Keratinocyte (primary cell): ENCODE results near the gene UBXN6. TPM values are rescaled to one million over a fixed set of nuclear protein-coding genes. Genes with fewer than 3 reads are reported as not detected.

Source experiments
- DNase-seq: peaks from one replicate; pipeline ENCODE4 v3.0.0-alpha.2; 2011; ENCODE audit warnings: low read depth, missing footprints, low spot score
- FAIRE-seq: peaks from 2 replicates; lab custom pipeline; 2011; peaks lifted over from hg19 to GRCh38; lab: Jason Lieb, UNC
- H2AFZ ChIP-seq: 2 replicates; pipeline ENCODE4 v1.6.0; 2012; ENCODE audit warnings: low read length, control low read depth, inconsistent platforms; ENCODE audit not compliant: control insufficient read depth
- H3K27ac ChIP-seq: 2 replicates; pipeline ENCODE4 v1.5.1; 2011; ENCODE audit warnings: low read length; ENCODE audit not compliant: control insufficient read depth, insufficient read depth
- H3K27me3 ChIP-seq: 3 replicates; pipeline ENCODE4 v1.6.0; 2011; ENCODE audit warnings: low read length; ENCODE audit not compliant: control insufficient read depth, insufficient read depth; ENCODE audit errors: extremely low read depth
- H3K36me3 ChIP-seq, 2 experiments: 2 replicates in 1 of 2; 3 replicates in 1 of 2; pipeline ENCODE4 v1.5.1; 2011; ENCODE audit warnings: low read length in 2 of 2, mild to moderate bottlenecking in 1 of 2; ENCODE audit not compliant: control insufficient read depth in 2 of 2, insufficient read depth in 2 of 2; ENCODE audit errors: extremely low read depth in 1 of 2
- H3K4me1 ChIP-seq: 3 replicates; pipeline ENCODE4 v1.5.1; 2011; ENCODE audit warnings: low read length; ENCODE audit not compliant: control insufficient read depth, insufficient read depth; ENCODE audit errors: extremely low read depth
- H3K4me2 ChIP-seq: 3 replicates; pipeline ENCODE4 v1.6.0; 2011; ENCODE audit warnings: low read depth, low read length; ENCODE audit not compliant: control insufficient read depth, insufficient read depth; ENCODE audit errors: extremely low read depth
- H3K4me3 ChIP-seq, 3 experiments: fragments of 200-600 bp in 1 of 3; sonication (generic) in 1 of 3; 2 replicates in 2 of 3; 3 replicates in 1 of 3; pipeline ENCODE4 v1.5.1; 2011 to 2016; ENCODE audit warnings: low read length in 3 of 3, mild to moderate bottlenecking in 3 of 3, control low read depth in 2 of 3, inconsistent platforms in 1 of 3, low read depth in 1 of 3, mixed read lengths in 1 of 3, mixed run types in 1 of 3, moderate library complexity in 1 of 3; ENCODE audit not compliant: control insufficient read depth in 2 of 3, insufficient read depth in 2 of 3; ENCODE audit errors: extremely low read depth in 1 of 3
- H3K79me2 ChIP-seq: 2 replicates; pipeline ENCODE4 v1.6.0; 2012; ENCODE audit warnings: low read length; ENCODE audit not compliant: control insufficient read depth, insufficient read depth
- H3K9ac ChIP-seq: 3 replicates; pipeline ENCODE4 v1.6.0; 2011; ENCODE audit warnings: low read length; ENCODE audit not compliant: control insufficient read depth, insufficient read depth; ENCODE audit errors: extremely low read depth
- H3K9me1 ChIP-seq: 3 replicates; pipeline ENCODE4 v1.6.0; 2011; ENCODE audit warnings: low read length; ENCODE audit not compliant: control insufficient read depth, insufficient read depth; ENCODE audit errors: extremely low read depth
- H3K9me3 ChIP-seq: 2 replicates; pipeline ENCODE4 v1.5.1; 2012; ENCODE audit warnings: low read depth, low read length; ENCODE audit not compliant: control insufficient read depth
- H4K20me1 ChIP-seq: 3 replicates; pipeline ENCODE4 v1.6.0; 2011; ENCODE audit warnings: low read length; ENCODE audit not compliant: control insufficient read depth, insufficient read depth; ENCODE audit errors: extremely low read depth
- CTCF ChIP-seq, 3 experiments: IDR thresholded peaks in 1 of 3; conservative IDR thresholded peaks in 1 of 3; optimal IDR thresholded peaks in 1 of 3; 2 replicates in 2 of 3; 3 replicates in 1 of 3; pipeline versions ENCODE3 to v1.5.1; 2011; ENCODE audit warnings: low read length in 3 of 3, mild to moderate bottlenecking in 3 of 3, moderate library complexity in 2 of 3, control low read depth in 1 of 3, inconsistent platforms in 1 of 3; ENCODE audit not compliant: insufficient read depth in 2 of 3; ENCODE audit errors: extremely low read depth in 1 of 3
- EZH2 ChIP-seq: IDR thresholded peaks from one replicate; pipeline ENCODE4 v1.6.1; 2012; ENCODE audit warnings: inconsistent platforms, mild to moderate bottlenecking, low read length, moderate library complexity
- dilution Hi-C: fragments of 300-500 bp; cut with MboI; formaldehyde crosslinking; loops from one replicate; pipeline ENCODE4 v1.7.0; 2020; ENCODE audit warnings: low sequenced_read_pairs; ENCODE audit not compliant: extremely low pct_ligation_motif_present
- polyA plus RNA-seq, 5 experiments: library from polyadenylated mRNA; depleted of rRNA in 3 of 5; stranded (reverse) in 3 of 5; stranded (forward) in 1 of 5; unstranded in 1 of 5; fragments of >200 nt; gene quantifications; 1 replicate in 1 of 5; 2 replicates in 3 of 5; 3 replicates in 1 of 5; pipeline versions ENCODE4 v1.2.1 to v1.2.3, GENCODE V29; 2011 to 2012; ENCODE audit warnings: missing spikeins in 2 of 5, low read depth in 1 of 5, low replicate concordance in 1 of 5

The UBXN6 gene
- polyA plus RNA-seq, 1 donor (not counting 4 experiments of a cell fraction or from before 2014, with no cell fraction given) = 36.4 TPM

GRCh38 chr19:4455719-4456475 lies 1.7 kb downstream of the UBXN6 start:
- Histone ChIP-seq H3K36me3 (peaks cover 11 to 17% of the 10 kb centered on the region in 2 experiments), H4K20me1 (no peaks in the 10 kb centered on the region), H3K27me3 (no peaks in the 10 kb centered on the region), H3K27ac (peak overlapping the region; percentile 85), H3K79me2 (peaks cover 25% of the 10 kb centered on the region), H3K9ac (peak overlapping the region; percentile 88), H3K9me1 (no peaks in the 10 kb centered on the region), H3K4me2 (peak overlapping the region; percentile 88), H3K9me3 (no peaks in the 10 kb centered on the region), H3K4me3 (peak overlapping the region; percentile 46 to 84 (median 78)), H2AFZ (no peak overlapping the region), H3K4me1 (peaks cover 26% of the 10 kb centered on the region)
- peak; percentile 73 for FAIRE-seq
- dilution Hi-C loops = no loop called here
- TF ChIP-seq CTCF (optimal IDR thresholded peaks at IDR 0.05 in 1 of 3, IDR thresholded peaks at IDR 0.05 in 1 of 3, conservative IDR thresholded peaks at IDR 0.05 in 1 of 3; ENCODE audit: extremely low read depth in 1 of 3, insufficient read depth in 2 of 3, low read length in 3 of 3) (no peak), EZH2 (no peak)
- DNase-seq = no peak

- H3K9me1 ChIP-seq = no peaks in the 10 kb centered on the region
- H3K36me3 ChIP-seq = peaks cover 11 to 18% of the 10 kb centered on the region in 2 experiments
- H2AFZ ChIP-seq = peak overlapping the region; percentile 36
- peaks cover 25% of the 10 kb centered on the region for H3K79me2 ChIP-seq
- no peaks in the 10 kb centered on the region for H4K20me1 ChIP-seq
- peak overlapping the region; percentile 69 for H3K9ac ChIP-seq
- DNase-seq (peak; percentile 68), FAIRE-seq (peak; percentile 95)
- TF ChIP-seq EZH2 = no peak
- no peak for TF ChIP-seq CTCF (optimal IDR thresholded peaks at IDR 0.05 in 1 of 3, IDR thresholded peaks at IDR 0.05 in 1 of 3, conservative IDR thresholded peaks at IDR 0.05 in 1 of 3; ENCODE audit: extremely low read depth in 1 of 3, insufficient read depth in 2 of 3, low read length in 3 of 3)
- H3K4me3 ChIP-seq = peak overlapping the region; percentile 46 to 84 (median 78)
- peak overlapping the region; percentile 85 for H3K27ac ChIP-seq
- peak overlapping the region; percentile 88 for H3K4me2 ChIP-seq
- peaks cover 26% of the 10 kb centered on the region for H3K4me1 ChIP-seq
- no peaks in the 10 kb centered on the region for H3K9me3 ChIP-seq
- dilution Hi-C loops = no loop called here
- no peaks in the 10 kb centered on the region for H3K27me3 ChIP-seq
Observed at GRCh38 chr19:4454747-4455718, 2.6 kb downstream of the UBXN6 start.
